NCI-H460 (cell line): ENCODE results near the gene ATP6V0C. TPM values are rescaled to one million over a fixed set of nuclear protein-coding genes. Genes with fewer than 3 reads are reported as not detected.

Experiments
- DNase-seq: peaks from one replicate; pipeline ENCODE4 v3.0.0-alpha.2; 2016; ENCODE audit warnings: low read depth; ENCODE audit errors: extremely low read depth
- total RNA-seq: library from RNA; depleted of rRNA; stranded (reverse); fragments of >200 nt; shearing (Covaris generic); gene quantifications from 2 replicates; pipeline ENCODE4 v1.2.3, GENCODE V29; 2014

ATP6V0C gene
- total RNA-seq, 1 experiment from 2014 or later = 32.3 TPM

DNA sequence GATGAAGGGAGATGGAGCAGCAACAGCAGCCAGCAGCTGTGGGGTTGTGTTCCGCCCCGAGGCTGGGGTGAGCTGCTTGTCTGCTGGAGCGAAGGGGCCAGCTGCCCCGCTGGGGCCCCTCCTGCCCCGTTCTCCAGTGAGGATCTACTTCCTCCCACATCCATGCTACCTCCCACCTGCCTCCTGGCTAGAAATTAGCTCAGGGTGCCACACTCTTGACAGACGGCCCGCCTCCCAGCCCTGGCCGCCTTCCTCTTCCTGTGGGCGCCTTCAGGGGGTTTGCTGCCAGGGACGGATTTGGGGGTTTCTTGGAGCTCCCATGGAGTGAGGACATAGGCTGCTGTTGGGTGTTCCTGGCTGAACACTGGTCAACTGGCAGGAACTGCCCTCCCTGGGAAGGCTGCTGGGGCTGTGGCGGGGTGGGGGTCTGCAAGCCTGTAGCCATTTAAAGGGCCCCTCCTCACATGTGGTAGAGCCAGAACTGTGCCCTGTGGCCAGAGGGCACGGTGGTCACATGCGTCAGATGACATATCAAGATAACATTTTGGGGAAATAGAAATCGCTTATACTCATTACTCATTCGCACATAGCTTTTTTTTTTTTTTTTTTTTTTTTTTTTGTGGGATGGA lies 25.7 kb upstream of the ATP6V0C start:
- DNase-seq = no peak

DNA sequence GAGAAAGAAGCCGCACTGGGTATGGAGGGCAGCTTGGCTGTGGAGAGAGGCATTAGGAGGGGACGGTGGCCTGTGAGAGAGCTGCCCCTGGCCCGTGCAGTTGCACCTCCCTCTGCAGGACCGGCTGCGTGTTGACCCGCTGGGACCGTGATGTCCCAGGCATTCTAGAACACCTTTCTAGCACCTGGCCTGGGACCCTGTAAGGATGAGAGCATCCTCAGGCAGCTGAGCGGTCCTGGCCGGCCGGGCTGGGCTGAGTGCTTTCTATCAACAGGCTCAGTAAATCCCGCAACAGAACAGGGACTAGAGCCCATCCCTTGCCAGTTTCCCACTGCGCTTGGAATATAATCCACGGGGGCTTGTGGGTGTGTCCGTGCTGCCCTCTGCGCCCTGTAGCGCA lies 24.2 kb upstream of the ATP6V0C start:
- no peak for DNase-seq

DNA sequence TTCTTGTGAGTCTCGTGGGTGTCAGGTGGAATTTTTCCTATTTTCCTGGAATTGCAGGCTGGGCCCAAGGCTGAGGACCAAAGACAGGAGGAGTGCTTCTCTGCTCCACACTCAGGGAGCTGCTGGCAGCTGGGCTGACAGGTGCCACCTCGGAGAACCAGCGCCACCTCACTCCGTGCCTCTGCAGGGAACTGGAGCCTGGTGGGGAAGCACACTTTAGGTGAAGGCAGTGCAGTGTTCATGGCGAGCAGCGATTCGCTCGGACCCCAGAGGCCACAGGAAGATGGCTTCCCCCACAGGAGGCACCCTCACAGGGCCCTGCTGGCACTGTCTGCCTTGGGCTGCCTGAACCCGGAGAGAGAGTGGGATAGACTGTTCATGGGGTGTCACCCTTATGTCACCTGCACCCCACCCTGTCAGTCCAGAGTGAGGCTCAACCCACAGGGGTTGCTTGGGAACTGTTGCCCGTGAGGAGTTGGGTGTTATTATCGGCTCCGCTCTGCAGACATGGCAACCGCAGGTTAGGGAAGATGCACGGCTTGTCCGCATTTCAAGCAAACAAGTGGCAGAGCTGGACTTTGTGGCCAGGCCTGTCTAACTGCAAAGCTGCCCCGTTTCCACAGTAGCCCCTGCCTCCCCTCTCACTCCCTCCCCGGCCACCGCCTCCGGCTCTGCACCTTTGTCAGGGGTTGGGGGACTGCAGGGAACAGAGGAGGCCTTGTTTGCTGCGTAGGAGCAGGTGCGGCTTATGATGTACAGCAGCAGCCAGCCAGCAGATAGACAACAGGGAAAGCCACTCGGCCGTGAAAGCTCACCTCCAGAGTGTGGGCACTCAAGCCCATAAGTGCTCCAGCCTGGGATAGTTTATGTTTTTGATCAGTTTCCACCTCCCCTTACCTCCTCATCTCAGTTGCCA lies 23.3 kb upstream of the ATP6V0C start:
- DNase-seq = no peak

DNA sequence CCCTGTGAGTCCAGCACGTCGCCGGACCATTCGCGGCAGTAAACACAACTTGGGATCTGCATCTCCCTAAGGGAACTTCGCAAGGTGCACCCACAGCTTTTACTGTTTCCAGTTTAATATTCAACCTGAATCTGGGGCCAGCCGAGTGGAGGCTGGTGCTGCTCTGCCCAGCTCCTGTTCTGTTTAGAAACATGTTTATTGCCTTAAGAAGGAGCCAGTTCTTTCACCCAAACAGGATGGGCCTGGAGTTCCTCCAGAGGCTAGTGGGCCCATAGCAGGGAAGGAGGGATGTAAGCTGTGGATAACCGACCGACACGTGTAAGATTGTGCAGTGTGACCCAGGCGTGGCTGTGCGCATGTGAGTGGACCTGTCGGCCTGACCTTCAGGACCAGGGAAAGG lies 21.5 kb upstream of the ATP6V0C start:
- no peak for DNase-seq

DNA sequence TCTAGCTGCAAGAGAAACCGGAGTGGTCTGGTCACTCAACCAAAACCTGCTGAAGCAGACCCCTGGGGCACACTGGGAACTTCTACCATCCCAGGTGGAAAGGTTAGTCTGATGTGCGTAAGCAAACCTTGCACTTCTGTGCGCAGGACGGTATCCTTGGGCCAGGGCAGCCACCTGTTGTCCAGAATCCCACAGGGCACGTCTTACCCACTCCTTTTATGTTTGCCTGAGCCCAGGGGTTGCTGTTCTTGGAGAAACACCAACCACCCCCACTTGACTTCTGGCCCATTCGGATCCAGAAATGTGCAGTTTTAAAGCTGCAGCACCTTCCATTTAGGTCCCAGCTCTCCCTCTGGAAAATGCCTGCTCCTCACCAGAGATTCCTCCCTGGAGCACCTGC lies 20.1 kb upstream of the ATP6V0C start:
- DNase-seq = no peak

DNA sequence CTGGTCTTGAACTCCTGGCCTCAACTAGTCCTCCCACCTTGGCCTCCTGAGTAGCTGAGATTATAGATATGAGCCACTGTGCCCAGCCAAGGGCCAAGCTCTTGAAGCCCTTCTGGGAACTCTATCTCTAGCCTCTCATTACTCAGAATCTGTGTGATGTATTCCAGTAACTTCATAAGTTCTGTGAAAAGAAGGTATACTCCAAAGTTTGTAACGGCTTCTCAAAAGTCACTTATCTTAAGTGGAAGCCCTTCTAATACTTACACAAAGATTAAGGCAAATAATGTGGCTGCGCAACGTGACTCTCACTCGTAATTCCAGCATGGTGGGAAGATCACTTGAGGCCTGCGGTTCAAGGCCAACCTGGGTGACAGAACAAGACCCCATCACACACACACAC lies 19.1 kb upstream of the ATP6V0C start:
- no peak for DNase-seq

DNA sequence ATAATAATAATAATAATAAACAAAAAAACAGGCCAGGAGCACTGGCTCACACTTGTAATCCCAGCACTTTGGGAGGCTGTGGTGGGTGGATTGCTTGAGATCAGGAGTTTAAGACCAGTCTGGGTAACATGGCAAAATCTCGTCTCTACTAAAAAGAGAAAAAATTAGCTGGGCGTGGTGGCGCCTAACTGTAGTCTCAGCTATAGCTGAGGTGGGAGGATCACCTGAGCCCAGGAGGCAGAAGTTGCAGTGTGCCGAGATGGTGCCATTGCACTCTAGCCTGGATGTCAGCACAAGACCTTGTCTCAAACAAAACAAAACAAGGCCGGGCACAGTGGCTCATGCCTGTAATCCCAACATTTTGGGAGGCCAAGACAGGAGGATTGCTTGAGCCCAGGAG lies 18.7 kb upstream of the ATP6V0C start:
- DNase-seq = no peak

DNA sequence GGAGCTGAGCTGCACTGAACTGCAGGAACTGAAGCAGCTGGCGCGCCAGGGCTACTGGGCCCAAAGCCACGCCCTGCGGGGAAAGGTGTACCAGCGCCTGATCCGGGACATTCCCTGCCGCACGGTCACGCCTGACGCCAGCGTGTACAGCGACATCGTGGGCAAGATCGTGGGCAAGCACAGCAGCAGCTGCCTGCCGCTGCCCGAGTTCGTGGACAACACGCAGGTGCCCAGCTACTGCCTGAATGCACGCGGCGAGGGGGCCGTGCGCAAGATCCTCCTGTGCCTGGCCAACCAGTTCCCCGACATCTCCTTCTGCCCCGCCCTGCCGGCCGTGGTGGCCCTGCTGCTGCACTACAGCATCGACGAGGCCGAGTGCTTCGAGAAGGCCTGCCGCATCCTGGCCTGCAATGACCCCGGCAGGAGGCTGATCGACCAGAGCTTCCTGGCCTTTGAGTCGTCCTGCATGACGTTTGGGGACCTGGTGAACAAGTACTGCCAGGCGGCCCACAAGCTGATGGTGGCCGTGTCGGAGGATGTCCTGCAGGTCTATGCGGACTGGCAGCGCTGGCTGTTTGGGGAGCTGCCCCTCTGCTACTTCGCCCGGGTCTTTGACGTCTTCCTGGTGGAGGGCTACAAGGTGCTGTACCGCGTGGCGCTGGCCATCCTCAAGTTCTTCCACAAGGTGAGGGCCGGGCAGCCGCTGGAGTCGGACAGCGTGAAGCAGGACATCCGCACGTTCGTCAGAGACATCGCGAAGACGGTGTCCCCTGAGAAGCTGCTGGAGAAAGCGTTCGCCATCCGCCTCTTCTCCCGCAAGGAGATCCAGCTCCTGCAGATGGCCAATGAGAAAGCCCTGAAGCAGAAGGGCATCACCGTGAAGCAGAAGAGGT lies 17.3 kb upstream of the ATP6V0C start:
- no peak for DNase-seq

DNA sequence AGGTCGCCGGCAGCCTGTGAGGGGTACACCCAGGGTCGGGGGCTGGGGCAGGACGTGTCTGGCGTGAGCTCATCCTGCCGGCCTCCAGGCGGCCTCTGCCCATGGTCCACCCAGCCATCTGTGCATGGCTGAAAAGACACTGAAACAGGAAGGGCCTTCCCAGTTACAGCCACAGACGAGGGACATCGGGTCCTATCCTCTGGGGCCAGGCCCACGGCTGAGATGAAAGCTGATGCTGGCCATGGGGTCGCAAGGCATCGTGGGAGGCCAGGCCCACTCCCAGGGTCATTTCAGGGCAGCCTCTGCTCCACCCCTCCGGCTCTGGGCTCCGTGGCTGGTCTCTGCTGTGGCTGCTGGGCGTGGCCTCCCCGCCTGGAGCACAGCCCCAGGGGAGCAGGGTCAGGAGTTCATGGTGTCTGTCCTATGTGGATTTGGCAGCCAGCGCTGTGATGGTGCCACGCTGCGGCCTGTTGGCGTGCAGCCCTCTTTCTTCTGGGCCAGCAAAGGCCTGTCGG lies 16.6 kb upstream of the ATP6V0C start:
- peak; percentile 30 for DNase-seq

DNA sequence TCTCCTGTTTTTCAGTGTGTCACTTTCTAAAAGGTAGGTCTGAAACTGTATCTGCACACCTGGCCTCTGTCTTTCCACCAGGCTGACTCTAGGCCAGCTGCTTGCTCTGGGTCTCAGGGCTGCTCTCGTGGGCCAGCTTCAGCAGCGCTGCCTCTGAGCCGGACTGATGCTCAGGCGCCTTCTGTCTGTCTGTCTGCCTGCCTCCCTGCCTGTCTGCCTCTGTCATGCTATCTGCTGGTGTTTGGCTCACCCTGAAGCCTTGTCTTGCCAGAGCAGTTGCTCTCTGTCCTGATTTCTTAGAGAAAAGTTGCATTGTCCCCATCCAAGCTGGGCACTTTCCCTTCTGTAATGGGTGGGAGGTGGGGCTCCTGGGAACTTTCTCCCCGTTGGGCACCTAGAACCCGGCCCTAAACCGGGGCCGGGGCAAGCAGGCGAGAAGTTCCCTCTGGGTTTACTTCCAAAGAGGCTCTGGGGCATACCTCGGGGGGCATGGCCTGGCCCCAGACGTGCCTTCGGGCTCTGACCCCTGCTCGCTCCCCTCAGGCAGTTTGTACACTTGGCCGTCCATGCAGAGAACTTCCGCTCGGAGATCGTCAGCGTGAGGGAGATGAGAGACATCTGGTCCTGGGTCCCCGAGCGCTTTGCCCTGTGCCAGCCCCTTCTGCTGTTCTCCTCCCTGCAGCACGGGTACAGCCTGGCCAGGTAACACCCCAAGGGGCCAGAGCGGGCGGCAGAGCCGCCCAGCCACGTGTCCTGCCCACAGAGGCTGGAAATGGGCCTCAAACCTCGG lies 15.9 kb upstream of the ATP6V0C start:
- DNase-seq = no peak

DNA sequence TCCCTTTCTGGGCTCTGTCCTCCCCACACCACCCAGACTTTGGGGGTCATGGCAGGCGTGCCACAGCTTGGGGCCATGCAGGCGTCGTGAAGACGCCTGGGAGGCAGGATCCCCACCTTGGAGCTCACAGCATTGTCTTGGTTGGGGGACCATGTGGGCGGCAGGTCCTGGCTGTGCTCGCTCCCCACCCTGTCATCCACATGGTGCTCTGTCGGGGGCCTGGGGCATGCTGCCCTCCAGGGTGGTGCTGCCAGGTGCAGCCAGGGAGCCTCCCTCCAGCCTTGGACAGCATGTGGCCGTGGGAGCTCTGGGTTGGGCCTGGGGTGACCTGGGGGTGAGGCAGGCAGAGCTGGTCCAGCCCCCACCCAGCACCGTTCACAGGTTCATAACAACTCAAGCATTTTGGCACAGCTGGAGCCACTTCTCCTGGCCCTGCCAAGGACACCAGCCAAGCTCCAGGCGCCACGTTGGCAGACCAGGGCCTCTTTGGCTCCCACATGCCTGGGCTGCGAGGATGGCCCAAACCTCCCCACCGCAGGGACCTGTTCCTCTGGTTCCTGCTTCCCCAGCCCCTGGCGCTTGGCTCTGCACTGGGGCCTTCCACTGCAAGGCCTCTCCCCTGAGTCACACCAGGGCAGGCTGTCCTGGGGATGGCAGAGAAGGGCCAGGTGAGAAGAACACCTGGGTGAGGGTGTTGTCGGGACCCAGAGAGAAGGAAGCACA lies 15.1 kb upstream of the ATP6V0C start:
- no peak for DNase-seq

DNA sequence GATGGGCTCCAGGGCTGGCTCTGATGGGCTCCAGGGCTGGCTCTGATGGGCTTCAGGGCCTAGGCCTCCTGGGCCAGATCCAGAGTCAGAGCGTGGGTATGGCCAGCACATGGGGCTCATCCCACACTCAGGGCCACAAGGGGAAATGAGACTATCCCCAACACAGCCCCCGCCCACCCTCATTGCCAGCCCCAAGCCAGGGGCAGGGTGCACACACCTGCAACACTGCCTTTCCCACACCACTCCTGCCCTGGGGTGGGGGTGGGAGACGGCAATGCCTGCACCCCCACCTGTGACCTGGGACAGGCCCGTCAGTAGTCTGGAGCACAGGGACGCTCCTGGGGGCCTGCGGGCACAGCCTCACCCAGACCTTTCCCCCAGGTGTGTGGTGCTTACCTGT lies 14.3 kb upstream of the ATP6V0C start:
- no peak for DNase-seq

DNA sequence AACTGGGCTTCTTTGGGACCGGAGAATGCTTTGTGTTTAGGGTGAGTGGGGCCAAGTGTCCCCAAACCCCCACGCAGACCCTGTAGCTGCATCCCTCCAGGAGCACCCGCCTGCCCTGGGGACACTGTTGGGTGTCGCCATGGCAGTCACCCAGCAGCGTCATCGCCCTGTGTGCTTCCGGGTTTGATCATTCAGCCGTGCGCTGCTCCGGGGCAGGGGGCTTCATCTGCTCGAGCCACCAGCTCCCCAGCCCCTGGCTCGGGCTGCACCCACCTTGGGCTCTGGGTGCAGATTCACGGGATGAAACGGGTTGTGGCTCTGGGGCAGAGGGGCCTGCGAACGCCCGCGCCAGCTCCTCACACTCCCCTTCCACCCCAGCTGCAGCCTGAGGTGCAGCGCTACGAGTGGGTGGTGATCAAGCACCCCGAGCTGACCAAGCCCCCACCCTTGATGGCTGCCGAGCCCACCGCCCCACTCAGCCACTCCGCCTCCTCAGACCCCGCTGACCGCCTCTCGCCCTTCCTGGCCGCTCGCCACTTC lies 13.8 kb upstream of the ATP6V0C start:
- DNase-seq = no peak

DNA sequence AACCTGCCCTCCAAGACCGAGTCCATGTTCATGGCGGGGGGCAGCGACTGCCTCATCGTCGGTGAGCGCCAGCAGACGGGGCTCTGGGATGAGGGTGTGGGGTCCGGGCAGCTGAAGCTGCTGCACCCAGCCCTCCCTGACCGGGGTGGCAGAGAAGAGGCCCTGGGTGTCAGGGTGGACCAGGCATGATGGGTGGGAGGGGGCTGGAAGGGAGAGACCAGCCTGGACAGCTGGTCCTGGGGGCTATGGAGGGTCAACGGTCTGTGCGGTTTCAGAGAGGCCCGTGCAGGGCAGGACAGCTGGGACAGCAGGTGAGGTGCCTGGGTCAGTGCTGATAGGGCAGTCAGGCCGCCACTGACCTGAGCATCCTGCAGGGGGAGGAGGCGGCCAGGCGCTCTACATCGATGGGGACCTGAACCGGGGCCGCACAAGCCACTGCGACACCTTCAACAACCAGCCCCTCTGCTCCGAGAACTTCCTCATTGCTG lies 13.3 kb upstream of the ATP6V0C start:
- DNase-seq = no peak

DNA sequence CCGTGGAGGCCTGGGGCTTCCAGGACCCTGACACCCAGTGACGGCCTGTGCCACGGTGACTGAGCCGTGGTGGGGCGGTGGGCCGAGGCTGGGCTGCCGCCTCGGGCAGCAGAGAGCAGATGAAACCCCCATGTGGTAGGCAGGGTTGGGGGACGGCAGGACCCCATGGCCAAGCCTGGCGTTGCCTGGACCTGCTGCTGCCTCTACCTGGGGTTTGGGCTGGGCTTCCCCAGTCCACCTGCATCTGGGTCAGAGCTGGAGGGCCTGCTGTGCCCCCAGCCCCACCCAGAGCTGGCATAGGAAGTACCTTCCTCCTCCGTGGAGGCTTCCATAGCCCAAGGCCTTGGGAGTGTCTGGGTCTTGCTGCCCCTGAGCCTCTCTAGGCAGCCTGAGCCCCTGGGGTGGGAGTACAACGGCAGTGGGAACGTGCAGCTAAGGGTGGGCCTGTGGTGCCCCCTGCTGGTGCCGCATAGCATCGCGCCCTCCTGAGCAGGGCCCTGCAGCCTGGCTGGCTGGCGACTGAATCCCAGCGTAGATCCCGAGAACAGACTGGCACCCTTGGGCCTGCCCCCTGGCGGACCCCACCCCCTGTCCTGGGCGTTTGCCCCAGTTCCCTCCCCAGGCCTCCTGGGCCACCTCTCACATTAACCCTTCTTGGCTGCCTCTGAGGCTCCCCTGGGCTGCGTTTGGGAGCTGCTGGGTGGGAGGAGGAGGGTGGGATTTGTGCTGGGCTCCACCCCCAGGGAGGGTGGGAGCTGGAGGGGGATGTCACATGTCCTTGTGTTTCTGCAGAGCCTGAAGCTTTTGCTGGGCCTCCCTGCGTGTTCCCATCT lies 12.6 kb upstream of the ATP6V0C start:
- peak; percentile 68 for DNase-seq

DNA sequence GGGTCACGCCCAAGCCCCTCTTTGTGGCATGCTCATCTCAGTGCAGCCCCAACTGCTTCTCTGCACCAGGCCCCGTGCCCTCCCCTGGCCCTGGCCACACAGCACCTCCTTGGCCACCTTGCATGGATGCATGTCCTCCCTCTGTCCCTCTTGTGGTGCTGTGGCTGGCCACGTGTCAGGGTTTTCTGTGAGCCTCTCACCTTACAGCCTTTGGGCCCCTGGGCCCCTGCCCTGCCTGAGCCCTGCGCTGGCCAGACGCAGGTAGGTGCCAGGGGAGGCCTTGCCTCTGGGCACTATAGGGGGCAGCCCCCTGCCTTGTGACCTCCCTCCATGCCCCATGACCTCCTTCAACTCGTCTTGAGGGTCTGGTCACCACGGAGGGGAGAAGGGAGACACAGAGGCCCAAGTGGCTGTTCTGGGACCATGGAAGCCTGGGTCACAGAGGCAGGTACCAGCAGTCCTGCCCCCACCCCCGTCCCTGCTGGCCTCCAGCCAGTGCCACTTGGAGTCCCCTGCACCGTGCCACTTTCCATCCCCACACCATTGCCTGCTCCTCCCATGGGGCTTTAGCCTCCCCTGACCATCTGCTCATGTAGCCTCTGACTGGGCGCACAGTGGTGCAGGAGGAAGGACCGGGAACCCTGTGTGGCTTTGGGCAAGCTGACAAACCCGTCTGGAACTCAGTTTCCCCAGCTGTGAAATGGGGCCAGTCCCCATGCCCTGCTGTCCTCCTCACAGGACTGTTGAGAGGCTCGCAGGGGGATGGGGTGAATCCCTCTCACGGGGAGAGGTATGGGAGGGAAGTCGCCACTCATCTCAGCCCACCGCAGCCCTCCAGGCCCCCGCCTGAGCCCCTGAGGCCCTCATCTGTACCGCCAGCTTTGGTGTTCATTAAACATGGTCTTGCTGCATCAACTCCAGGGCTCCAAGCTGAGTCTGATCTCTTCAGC lies 11.5 kb upstream of the ATP6V0C start:
- no peak for DNase-seq

DNA sequence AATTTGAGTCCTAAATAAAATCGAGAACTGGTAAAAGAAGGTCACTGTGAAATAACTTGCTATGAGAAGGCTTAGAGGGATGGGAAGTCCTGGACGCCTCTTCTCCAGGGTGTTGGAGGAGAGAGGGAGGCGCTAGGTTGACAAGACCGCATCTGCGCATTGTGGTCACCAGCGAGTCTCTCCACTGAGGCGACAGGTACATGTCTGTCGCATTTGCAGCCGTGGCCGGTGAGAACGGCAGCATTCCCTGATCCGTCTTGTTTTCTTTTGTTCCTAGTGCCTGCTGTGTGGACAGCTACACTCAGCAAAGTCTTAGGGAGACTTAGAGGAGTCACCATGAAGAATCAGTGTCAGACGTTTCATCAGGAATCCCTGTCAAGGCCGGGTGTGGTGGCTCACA lies 8.1 kb upstream of the ATP6V0C start:
- no peak for DNase-seq
